Fibroblast of pulmonary artery (primary cell): ENCODE results near the gene GAREM2.

Experiments
- DNase-seq: peaks from one replicate; pipeline ENCODE4 v3.0.0-alpha.2; 2010; ENCODE audit warnings: low read depth
- H3K4me3 ChIP-seq: replicated peaks from 2 replicates; pipeline ENCODE4 v1.5.1; 2011; ENCODE audit warnings: low read depth, mild to moderate bottlenecking, control low read depth, low read length, moderate library complexity
- CTCF ChIP-seq: IDR thresholded peaks from 2 replicates; pipeline ENCODE4 v1.5.1; 2011; ENCODE audit warnings: mild to moderate bottlenecking, control low read depth, low read length, inconsistent platforms; ENCODE audit errors: missing control alignments

The GAREM2 gene

GRCh38 chr2:26169226-26169625, 3.7 kb upstream of the GAREM2 start:
- no peak for TF ChIP-seq CTCF
- no peak overlapping the region for H3K4me3 ChIP-seq
- no peak for DNase-seq

GRCh38 chr2:26169681-26170414, 3.0 kb upstream of the GAREM2 start:
- H3K4me3 ChIP-seq: no peak overlapping the region
- TF ChIP-seq CTCF: no peak
- DNase-seq: no peak

GRCh38 chr2:26170795-26171194, 2.1 kb upstream of the GAREM2 start:
- no peak for TF ChIP-seq CTCF
- DNase-seq: no peak
- H3K4me3 ChIP-seq: no peak overlapping the region

- DNase-seq: no peak
- no peak overlapping the region for H3K4me3 ChIP-seq
- TF ChIP-seq CTCF: no peak
Measured at GRCh38 chr2:26172189-26172870, 558 bp upstream of the GAREM2 start.

- H3K4me3 ChIP-seq: no peak overlapping the region
- no peak for DNase-seq
- TF ChIP-seq CTCF: no peak
Measured at GRCh38 chr2:26173776-26174482, 1.0 kb downstream of the GAREM2 start.

- no peak overlapping the region for H3K4me3 ChIP-seq
- TF ChIP-seq CTCF: no peak
- no peak for DNase-seq
Measured at GRCh38 chr2:26174691-26175465, 2.0 kb downstream of the GAREM2 start.
